ENCODE data around the gene PSEN2. TPM values are rescaled to one million over a fixed set of nuclear protein-coding genes. Genes with fewer than 3 reads are reported as not detected.
"Not testable (repeated sequence)": the region's sequence is repeated elsewhere in the genome, so short reads cannot be mapped to it uniquely, and the experiment has no call there.

Gene PSEN2
- total RNA-seq, 1 donor from 2014 or later, result 26.5 TPM

DNA sequence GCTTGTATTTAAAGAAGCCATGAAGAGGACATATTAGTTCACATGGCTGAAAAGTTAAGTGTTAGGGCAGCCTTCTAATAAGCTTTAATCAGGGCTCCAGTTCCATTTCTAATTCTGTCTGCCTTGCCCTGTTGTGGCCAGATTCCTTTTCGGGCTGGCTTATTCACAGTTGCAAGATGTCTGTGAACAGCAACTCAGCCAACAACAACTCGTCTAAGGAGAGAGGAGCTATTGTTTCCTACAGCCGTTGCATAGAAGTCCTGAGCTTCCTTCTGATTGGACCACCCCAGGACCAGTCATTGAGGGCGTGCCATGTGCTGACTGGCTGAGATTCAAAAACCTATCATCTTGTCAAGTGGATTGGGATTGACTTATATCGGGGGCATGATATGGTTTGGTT is 51.1 kb downstream of the PSEN2 start:
- Histone ChIP-seq H3K27ac (no peak overlapping the region), H3K27me3 (no peaks in the 10 kb centered on the region), H3K36me3 (peaks cover 0 to 5% of the 10 kb centered on the region in 2 donors), H3K4me1 (no peaks in the 10 kb centered on the region), H3K4me3 (no peak overlapping the region), H3K9me3 (no peaks in the 10 kb centered on the region)
- TF ChIP-seq, protein P1, sequence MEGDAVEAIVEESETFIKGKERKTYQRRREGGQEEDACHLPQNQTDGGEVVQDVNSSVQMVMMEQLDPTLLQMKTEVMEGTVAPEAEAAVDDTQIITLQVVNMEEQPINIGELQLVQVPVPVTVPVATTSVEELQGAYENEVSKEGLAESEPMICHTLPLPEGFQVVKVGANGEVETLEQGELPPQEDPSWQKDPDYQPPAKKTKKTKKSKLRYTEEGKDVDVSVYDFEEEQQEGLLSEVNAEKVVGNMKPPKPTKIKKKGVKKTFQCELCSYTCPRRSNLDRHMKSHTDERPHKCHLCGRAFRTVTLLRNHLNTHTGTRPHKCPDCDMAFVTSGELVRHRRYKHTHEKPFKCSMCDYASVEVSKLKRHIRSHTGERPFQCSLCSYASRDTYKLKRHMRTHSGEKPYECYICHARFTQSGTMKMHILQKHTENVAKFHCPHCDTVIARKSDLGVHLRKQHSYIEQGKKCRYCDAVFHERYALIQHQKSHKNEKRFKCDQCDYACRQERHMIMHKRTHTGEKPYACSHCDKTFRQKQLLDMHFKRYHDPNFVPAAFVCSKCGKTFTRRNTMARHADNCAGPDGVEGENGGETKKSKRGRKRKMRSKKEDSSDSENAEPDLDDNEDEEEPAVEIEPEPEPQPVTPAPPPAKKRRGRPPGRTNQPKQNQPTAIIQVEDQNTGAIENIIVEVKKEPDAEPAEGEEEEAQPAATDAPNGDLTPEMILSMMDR (IDR thresholded peaks at IDR 0.05), result no peak
- intact Hi-C loops (cut with DNase I), result no loop called here
- DNase-seq (ENCODE audit: low spot score in 2 of 2), result no peak

DNA sequence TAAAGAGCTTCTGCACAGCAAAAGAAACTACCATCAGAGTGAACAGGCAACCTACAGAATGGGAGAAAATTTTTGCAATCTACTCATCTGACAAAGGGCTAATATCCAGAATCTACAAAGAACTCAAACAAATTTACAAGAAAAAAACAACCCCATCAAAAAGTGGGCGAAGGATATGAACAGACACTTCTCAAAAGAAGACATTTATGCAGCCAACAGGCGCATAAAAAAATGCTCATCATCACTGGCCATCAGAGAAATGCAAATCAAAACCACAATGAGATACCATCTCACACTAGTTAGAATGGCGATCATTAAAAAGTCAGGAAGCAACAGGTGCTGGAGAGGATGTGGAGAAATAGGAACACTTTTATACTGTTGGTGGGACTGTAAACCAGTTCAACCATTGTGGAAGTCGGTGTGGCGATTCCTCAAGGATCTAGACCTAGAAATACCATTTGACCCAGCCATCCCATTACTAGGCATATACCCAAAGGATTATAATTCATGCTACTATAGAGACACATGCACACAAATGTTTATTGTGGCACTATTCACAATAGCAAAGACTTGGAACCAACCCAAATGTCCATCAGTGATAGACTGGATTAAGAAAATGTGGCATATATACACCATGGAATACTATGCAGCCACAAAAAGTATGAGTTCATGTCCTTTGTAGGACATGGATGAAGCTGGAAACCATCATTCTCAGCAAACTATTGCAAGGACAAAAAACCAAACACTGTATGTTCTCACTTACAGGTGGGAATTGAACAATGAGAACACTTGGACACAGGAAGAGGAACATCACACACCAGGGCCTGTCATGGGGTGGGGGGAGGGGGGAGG is 59.1 kb downstream of the PSEN2 start:
- H3K27me3 ChIP-seq; H3K9me3 ChIP-seq; H3K36me3 ChIP-seq; DNase-seq (ENCODE audit: low spot score in 2 of 2); H3K4me1 ChIP-seq; intact Hi-C loops (cut with DNase I); H3K27ac ChIP-seq; H3K4me3 ChIP-seq: not testable (repeated sequence)

DNA sequence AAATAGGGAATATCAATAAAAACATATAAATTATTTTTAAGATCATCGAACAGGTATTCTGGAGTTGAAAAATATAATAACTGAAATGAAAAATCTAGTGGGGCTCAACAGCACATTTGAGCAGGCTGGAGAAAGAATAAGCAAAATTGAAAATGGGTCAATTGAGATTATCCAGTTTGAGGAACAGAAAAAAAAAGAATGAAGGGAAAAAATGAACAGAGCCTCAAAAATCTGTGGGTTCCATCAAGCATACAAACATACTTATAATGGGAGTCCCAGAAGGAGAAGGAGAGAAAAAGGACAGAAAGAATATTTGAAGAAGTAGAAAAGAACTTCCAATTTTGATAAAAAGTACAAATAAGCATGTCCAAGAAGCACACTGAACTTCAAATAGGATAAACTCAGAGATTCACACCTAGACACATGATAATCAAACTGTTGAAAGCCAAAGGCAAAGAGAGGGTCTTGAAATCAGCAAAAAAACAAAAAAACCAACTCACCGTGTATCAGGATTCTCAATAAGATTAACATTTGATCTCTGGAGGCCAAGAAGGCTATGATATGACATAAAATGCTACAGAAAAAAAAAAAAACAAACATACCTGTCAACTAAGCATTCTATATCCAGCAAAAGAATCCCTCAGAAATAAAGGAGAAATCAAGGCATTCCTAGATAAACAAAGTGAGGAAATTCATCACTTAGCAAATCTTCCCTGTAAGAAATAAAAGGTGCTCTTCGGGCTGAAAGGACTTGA is 64.2 kb downstream of the PSEN2 start:
- intact Hi-C loops (cut with DNase I), result loop anchor here (5.0 kb wide), 1 partner anchor 608 kb away; no protein-coding TSS in a partner anchor
- Histone ChIP-seq H3K4me3 (no peak overlapping the region), H3K4me1 (peaks cover 4 to 10% of the 10 kb centered on the region in 2 donors), H3K36me3 (no peaks in the 10 kb centered on the region), H3K27ac (no peak overlapping the region), H3K9me3 (peaks cover 0 to 15% of the 10 kb centered on the region in 2 donors), H3K27me3 (no peaks in the 10 kb centered on the region)
- no peak for DNase-seq (ENCODE audit: low spot score in 2 of 2)
- TF ChIP-seq, protein P1 (IDR thresholded peaks at IDR 0.05), result no peak

DNA sequence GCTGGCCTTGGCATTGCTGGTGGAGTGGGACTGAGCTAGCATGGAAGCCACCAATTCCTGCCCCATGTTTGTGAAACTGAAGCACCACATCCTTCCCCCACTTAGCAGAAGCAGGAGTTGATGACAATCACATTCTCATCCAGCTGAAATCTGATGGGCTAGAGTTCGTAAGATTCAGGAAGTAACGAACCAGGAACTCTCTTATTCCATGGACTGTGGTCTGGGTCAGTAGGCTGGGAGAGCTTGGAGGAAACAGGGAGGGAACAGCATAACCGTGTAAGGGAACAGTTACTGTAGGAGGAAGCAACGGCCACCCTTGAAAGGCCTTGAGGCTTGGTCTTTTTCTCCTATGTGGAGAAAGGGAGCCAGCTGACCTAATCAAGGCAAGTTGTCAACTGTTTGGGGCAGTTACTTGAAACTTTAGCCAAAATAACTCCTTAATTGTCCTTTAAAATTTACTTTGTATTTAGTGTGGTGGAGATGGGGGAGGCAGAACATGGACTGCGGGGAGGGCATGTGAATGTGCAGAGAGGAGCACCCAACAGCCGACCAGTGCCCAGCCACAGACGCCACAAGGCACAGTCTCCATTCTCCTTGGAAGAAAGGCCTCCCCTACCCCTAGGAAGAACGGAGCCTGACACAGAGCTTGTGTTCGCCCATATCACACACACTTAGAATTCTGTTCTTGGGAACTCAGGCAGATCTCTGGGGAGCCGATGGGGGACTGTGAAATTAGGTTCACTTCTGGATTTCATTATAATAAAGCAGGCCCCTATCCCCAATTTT is 67.7 kb downstream of the PSEN2 start:
- TF ChIP-seq, protein P1 (IDR thresholded peaks at IDR 0.05), result no peak
- Histone ChIP-seq H3K36me3 (no peaks in the 10 kb centered on the region), H3K27me3 (no peaks in the 10 kb centered on the region), H3K27ac (peak overlapping the region; percentile 95 to 97), H3K9me3 (peaks cover 0 to 15% of the 10 kb centered on the region in 2 donors), H3K4me3 (peak overlapping the region in 1 of 2 donors; percentile 91), H3K4me1 (peaks cover 7 to 21% of the 10 kb centered on the region in 2 donors)
- intact Hi-C loops (cut with DNase I), result loop anchor here (5.0 kb wide), 1 partner anchor 604 kb away; no protein-coding TSS in a partner anchor
- no peak for DNase-seq (ENCODE audit: low spot score in 2 of 2)

DNA sequence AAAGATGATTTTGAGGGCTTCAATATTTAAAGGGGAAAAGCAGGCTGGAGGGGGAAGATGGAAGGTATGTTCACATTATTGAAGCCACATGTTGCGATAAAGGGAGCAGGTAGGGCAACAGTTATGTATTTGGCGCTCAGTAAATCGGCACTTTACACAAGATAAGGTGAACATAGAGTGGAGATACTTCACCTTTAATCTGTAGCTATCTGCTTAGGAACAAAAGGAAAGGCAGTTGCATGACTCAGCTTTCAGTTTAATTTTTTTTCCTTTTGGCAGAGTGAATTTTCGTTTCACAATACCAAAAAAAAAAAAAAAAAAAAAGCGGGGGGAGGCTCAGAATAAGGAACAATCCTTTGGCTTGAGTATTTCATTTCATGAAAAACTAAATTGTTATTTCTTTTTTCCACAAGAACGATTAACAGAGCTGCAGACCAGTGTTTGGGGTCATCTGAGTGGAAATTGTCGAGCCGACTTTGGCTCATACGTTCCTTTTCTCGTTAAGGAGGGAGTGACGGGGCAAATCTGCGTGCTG is 68.6 kb downstream of the PSEN2 start:
- no peaks in the 10 kb centered on the region for H3K27me3 ChIP-seq
- TF ChIP-seq, protein P1 (IDR thresholded peaks at IDR 0.05), result no peak
- peaks cover 0 to 13% of the 10 kb centered on the region in 2 donors for H3K9me3 ChIP-seq
- H3K4me3 ChIP-seq, result peak overlapping the region; percentile 91 to 93
- H3K27ac ChIP-seq, result peak overlapping the region; percentile 95 to 97
- peaks cover 7 to 21% of the 10 kb centered on the region in 2 donors for H3K4me1 ChIP-seq
- no peaks in the 10 kb centered on the region for H3K36me3 ChIP-seq
- intact Hi-C loops (cut with DNase I), result loop anchor here (5.0 kb wide), 1 partner anchor 603 kb away; no protein-coding TSS in a partner anchor
- no peak for DNase-seq (ENCODE audit: low spot score in 2 of 2)
